Tibial artery (tissue), 4 donors: Measurements from ENCODE around the gene TBX3.
A peak's percentile ranks its signal among the peaks of the same experiment; 100 is the strongest.

Experiments used
- DNase-seq, 2 donors: peaks; one replicate each; pipeline ENCODE4 v3.0.0-alpha.2; 2019
- H3K27ac ChIP-seq, 2 donors: fragments of 200-600 bp; sonication (generic) in 1 of 2; 1 replicate in 1 of 2; 2 replicates in 1 of 2; pipeline ENCODE4 v1.5.1; 2018 to 2019; ENCODE audit warnings: mild to moderate bottlenecking in 1 of 2
- H3K27me3 ChIP-seq, 2 donors: fragments of 200-600 bp; sonication (generic) in 1 of 2; one replicate each; pipeline versions ENCODE4 v1.5.1 to v1.6.0; 2016 to 2019
- H3K36me3 ChIP-seq, 3 donors: fragments of 200-600 bp; sonication (generic) in 2 of 3; one replicate each; pipeline ENCODE4 v1.5.1; 2016 to 2019; ENCODE audit warnings: mild to moderate bottlenecking in 2 of 3
- H3K4me1 ChIP-seq, 4 donors: fragments of 200-600 bp; sonication (generic) in 2 of 4; 1 replicate in 3 of 4; 2 replicates in 1 of 4; pipeline ENCODE4 v1.5.1; 2016 to 2019
- H3K4me3 ChIP-seq, 2 donors: fragments of 200-600 bp; sonication (generic) in 1 of 2; 1 replicate in 1 of 2; 2 replicates in 1 of 2; pipeline ENCODE4 v1.5.1; 2018 to 2019; ENCODE audit warnings: mild to moderate bottlenecking in 2 of 2
- H3K9me3 ChIP-seq, 3 donors: fragments of 200-600 bp; sonication (generic) in 1 of 3; one replicate each; pipeline ENCODE4 v1.5.1; 2016 to 2019
- intact Hi-C: fragments of 100-400 bp; cut with DNase I; formaldehyde crosslinking; loops from one replicate; pipeline ENCODE4 v1.15.0; 2023; ENCODE audit warnings: low total_unique reads
- TF ChIP-seq, protein P1 (sequence below), 2 experiments: fragments of 200-600 bp in 1 of 2; fragments of 450-650 bp in 1 of 2; IDR thresholded peaks; one replicate each; pipeline ENCODE4 v1.5.1; 2017 to 2019; ENCODE audit warnings: antibody characterized with exemption in 2 of 2, mild to moderate bottlenecking in 1 of 2, moderate library complexity in 1 of 2

The TBX3 gene

DNA sequence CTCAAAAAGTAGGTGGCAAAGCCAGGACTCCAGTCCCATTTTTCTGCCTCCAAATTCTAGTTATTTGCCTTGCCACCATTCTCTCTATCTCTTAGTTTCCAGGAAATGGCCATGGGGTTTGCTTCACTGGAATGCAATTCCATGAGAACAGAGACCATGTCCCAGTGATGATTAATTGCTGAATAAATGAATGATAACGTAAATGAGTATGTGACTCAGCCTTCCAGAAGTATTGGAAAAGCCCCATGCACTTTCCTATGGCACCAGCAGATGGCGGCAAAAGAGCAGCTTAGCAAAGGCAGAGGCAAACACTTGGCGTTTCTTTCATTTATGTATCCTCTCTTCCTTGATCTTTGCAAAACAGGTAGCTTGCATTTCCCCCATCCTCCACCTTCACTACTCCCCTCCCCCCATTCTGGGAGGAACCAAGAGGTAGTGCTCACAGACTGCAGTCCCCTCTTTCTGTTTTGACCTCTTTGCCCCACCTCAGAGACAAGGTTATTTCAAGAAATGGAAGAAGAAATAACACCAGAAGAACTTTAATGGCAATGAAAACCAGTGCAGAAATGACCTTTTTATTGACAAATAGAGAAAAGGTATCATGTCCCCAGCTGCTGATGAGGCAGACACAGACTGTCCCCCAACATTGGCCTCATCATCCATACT, 21.3 kb downstream of the TBX3 start:
- TF ChIP-seq, protein P1, sequence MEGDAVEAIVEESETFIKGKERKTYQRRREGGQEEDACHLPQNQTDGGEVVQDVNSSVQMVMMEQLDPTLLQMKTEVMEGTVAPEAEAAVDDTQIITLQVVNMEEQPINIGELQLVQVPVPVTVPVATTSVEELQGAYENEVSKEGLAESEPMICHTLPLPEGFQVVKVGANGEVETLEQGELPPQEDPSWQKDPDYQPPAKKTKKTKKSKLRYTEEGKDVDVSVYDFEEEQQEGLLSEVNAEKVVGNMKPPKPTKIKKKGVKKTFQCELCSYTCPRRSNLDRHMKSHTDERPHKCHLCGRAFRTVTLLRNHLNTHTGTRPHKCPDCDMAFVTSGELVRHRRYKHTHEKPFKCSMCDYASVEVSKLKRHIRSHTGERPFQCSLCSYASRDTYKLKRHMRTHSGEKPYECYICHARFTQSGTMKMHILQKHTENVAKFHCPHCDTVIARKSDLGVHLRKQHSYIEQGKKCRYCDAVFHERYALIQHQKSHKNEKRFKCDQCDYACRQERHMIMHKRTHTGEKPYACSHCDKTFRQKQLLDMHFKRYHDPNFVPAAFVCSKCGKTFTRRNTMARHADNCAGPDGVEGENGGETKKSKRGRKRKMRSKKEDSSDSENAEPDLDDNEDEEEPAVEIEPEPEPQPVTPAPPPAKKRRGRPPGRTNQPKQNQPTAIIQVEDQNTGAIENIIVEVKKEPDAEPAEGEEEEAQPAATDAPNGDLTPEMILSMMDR (IDR thresholded peaks at IDR 0.05) = peak; percentile 89 to 94
- Histone ChIP-seq H3K27me3 (peaks cover 0 to 68% of the 10 kb centered on the region in 2 donors), H3K27ac (no peak overlapping the region), H3K4me3 (no peak overlapping the region), H3K4me1 (peaks cover 0 to 5% (median 0%) of the 10 kb centered on the region in 4 donors), H3K36me3 (no peaks in the 10 kb centered on the region), H3K9me3 (no peaks in the 10 kb centered on the region)
- intact Hi-C loops = loop anchor here (2.0 to 5.0 kb wide), 2 partner anchors 1090 to 1255 kb away; no protein-coding TSS in a partner anchor
- peak; percentile 74 to 77 for DNase-seq

DNA sequence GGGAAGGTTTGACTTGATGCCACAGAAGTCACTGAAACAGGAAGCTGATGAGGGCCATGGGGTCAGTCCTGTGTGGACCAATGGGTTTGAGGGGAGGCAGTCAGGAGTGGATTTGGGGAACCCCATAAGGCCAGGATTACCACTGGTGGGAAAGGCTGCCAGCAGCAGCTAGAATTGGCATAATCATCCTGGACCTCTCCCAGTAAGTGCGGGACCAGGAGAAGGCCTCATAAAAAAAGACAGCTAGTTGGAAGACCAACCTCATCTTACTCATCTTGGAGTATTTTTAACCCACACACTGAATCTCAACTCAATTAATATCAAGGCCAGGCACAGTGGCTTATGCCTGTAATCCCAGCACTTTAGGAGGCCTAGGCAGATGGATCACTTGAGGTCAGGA, 22.7 kb downstream of the TBX3 start:
- H3K4me3 ChIP-seq = no peak overlapping the region
- H3K9me3 ChIP-seq = no peaks in the 10 kb centered on the region
- TF ChIP-seq, protein P1 (IDR thresholded peaks at IDR 0.05) = no peak
- H3K4me1 ChIP-seq = peaks cover 0 to 4% (median 0%) of the 10 kb centered on the region in 4 donors
- no peaks in the 10 kb centered on the region for H3K36me3 ChIP-seq
- peaks cover 0 to 64% of the 10 kb centered on the region in 2 donors for H3K27me3 ChIP-seq
- no peak for DNase-seq
- no peak overlapping the region for H3K27ac ChIP-seq
- intact Hi-C loops = loop anchor here (5.0 kb wide), 1 partner anchor 1256 kb away; no protein-coding TSS in a partner anchor

DNA sequence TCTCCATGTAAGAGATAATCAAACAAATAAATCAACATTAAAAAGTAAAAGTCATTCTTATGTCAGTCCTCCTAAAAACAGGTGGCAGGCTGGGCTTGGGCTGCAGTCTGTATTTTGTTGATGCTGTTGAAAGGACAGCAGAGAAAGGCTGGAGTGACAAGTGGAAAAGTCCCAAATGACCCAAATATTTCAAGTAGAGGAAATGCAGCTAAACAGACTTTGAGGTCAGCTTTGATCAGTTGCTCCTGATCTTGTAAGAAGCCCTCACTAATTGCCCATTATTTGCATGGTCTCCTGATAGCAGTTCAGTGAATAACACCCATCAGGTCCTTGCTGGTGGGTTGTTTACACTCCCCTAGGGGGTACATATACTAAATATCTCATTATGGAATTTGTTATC, 24.9 kb downstream of the TBX3 start:
- no peak overlapping the region for H3K27ac ChIP-seq
- H3K27me3 ChIP-seq = peaks cover 0 to 42% of the 10 kb centered on the region in 2 donors
- no peak overlapping the region for H3K4me3 ChIP-seq
- intact Hi-C loops = no loop called here
- no peaks in the 10 kb centered on the region for H3K9me3 ChIP-seq
- no peaks in the 10 kb centered on the region for H3K4me1 ChIP-seq
- TF ChIP-seq, protein P1 (IDR thresholded peaks at IDR 0.05) = no peak
- H3K36me3 ChIP-seq = no peaks in the 10 kb centered on the region
- no peak for DNase-seq

DNA sequence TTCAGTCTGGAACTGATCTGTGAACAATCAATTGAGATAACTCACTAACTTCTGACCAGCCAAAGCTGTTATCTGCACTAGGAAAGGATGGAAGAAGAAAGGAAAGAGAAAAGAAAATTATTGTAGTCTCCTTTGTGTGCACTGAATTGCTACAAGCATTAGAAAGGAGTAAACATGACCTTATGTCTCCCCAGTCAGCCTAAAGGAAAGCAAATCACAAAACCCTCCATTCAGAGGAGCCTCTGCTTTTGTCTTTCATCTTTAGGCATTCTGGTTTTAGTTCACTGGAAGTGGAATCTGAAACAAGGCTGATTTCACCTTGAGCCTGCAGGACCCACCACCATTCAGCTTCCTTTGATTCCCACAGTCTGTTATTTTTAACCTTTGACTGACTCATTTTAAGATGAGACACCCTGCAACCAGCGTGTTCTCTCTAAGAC, 26.0 kb downstream of the TBX3 start:
- peaks cover 0 to 32% of the 10 kb centered on the region in 2 donors for H3K27me3 ChIP-seq
- TF ChIP-seq, protein P1 (IDR thresholded peaks at IDR 0.05) = no peak
- no peaks in the 10 kb centered on the region for H3K36me3 ChIP-seq
- intact Hi-C loops = no loop called here
- no peak overlapping the region for H3K27ac ChIP-seq
- no peaks in the 10 kb centered on the region for H3K9me3 ChIP-seq
- no peak for DNase-seq
- H3K4me1 ChIP-seq = no peaks in the 10 kb centered on the region
- H3K4me3 ChIP-seq = no peak overlapping the region

DNA sequence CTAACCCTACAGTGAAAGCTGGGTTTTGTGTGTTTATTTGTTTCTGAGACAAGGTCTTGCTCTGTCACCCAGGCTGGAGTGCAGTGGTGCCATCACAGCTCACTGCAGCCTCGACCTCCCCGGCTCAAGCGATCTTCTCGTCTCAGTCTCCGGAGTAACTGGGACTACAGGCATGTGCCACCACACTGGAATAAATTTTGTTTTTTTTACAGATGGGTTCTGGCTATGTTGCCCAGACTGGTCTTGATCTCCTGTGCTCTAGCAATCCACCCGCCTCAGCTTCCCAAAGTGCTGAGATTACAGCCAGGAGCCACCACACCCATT, 26.4 kb downstream of the TBX3 start:
- Histone ChIP-seq H3K9me3 (no peaks in the 10 kb centered on the region), H3K27me3 (peaks cover 0 to 28% of the 10 kb centered on the region in 2 donors), H3K4me1 (no peaks in the 10 kb centered on the region), H3K36me3 (no peaks in the 10 kb centered on the region), H3K27ac (no peak overlapping the region), H3K4me3 (no peak overlapping the region)
- intact Hi-C loops = no loop called here
- DNase-seq = no peak
- TF ChIP-seq, protein P1 (IDR thresholded peaks at IDR 0.05) = no peak
